ENCODE results near the gene WNT3. TPM values are rescaled to one million over a fixed set of nuclear protein-coding genes. Genes with fewer than 3 reads are reported as not detected.

WNT3 gene
- total and polyA plus RNA-seq, 10 of the 15 experiments (the other 5 are each of a cell fraction or from before 2014, with no cell fraction given) = 0.01 to 0.03 TPM; not detected in 8

DNA sequence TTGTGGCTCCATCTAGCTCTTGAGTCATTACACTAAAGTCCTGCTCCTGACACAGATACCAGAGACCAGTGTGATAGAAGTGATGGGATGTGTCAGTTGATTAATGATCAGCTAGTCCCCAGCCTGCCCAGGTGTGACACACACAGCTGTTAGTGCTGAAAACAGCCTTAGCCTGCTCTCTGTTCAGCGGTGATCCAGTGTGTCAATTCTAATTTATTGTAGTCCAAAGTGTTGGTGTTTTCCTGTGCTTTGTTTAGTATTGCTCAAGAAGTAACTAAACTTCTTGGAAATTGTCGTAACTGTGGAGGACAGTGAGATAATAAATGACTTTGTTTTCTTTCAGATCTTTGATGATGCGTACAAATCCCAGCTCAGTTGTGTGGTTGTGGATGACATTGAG is 92.3 kb downstream of the WNT3 start:
- POLR2A ChIA-PET = no interaction called here
- Histone ChIP-seq H3K9me3 (replicated peaks; ENCODE audit: control insufficient read depth, insufficient read depth, low read length) (no peaks in the 10 kb centered on the region), H3K4me3 (no peak overlapping the region), H3K27ac (ENCODE audit: control insufficient read depth, insufficient read depth) (no peak overlapping the region), H3K79me2 (ENCODE audit: control insufficient read depth, insufficient read depth, low read length) (no peaks in the 10 kb centered on the region), H4K20me1 (ENCODE audit: control insufficient read depth, insufficient read depth) (no peaks in the 10 kb centered on the region), H3K9ac (ENCODE audit: control insufficient read depth, insufficient read depth, low read length) (no peak overlapping the region), H2AFZ (ENCODE audit: control insufficient read depth, low read depth, low read length) (no peak overlapping the region), H3K36me3 (ENCODE audit: control insufficient read depth in 2 of 2, insufficient read depth in 2 of 2, low read length in 1 of 2) (peaks cover 0 to 5% of the 10 kb centered on the region in 2 experiments; a peak in 1 of 4 replicates), H3K27me3 (replicated peaks in 1 of 2; ENCODE audit: control insufficient read depth in 2 of 2, insufficient read depth in 2 of 2, low read length in 1 of 2) (no peaks in the 10 kb centered on the region), H3K4me2 (ENCODE audit: control insufficient read depth, insufficient read depth) (no peak overlapping the region), H3K4me1 (ENCODE audit: control insufficient read depth, insufficient read depth, low read length) (0 out of 2 replicates have a peak, but pooled peaks cover 3% of the 10 kb centered on the region)
- FAIRE-seq = no peak
- no peak for ATAC-seq
- no peak for DNase-seq (ENCODE audit: low read depth, low spot score)
- RAD21 ChIA-PET (ENCODE audit: unreplicated experiment) = no interaction called here
- 91% methylated on average over 3 of the region's 3 CpGs for WGBS (ENCODE audit: insufficient coverage, insufficient replicate concordance, low lambda C conversion rate, missing lambda C conversion rate)
- in situ Hi-C loops (cut with MboI) = loop anchor here (5.0 kb wide), 1 partner anchor 36 kb away; no protein-coding TSS in a partner anchor
- intact Hi-C loops (cut with micrococcal nuclease; ENCODE audit: unreplicated experiment) = no loop called here
- BruUV-seq (replicated peaks) = no TSS peak
- no peak for TF ChIP-seq ZNF217 (IDR thresholded peaks at IDR 0.05)
- TF ChIP-seq SUZ12 (IDR thresholded peaks at IDR 0.05; ENCODE audit: unreplicated experiment) = no peak
- CTCF ChIA-PET = no interaction called here
- SMC1A ChIA-PET (ENCODE audit: uncharacterized antibody, unreplicated experiment) = interaction anchor here (0.7 to 1.0 kb wide), 2 partner anchors 23 to 103 kb away, joined by 3 read pairs; no protein-coding TSS in a partner anchor

DNA sequence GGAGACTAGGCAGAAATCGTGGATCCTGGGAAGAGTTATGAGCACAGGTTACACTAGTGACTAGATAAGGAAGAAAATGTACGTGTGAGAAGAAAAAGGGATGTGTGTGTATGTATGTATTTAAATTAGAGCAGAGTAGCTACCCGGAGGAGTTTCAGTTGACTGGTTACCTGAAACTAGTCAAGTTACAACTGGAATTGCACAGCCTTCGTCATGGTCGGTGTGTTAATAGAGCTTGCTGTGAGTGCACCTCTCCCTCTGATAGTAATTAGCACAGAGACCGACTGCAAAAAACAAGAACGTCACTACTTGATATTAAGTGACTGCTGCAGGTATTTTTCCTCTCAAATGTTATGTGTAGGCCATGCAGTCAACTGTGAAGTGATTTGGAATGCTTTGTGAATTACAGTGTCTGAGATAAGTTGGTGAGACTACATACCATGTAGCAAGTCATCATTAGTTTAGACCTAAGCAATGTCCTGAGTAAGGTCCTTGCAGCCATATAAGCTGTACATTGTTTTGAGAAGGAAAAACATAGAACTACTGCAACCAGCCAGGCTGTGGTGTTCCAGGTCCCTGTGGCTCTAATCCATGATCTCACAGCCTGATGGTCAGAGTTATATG is 95.7 kb downstream of the WNT3 start:
- DNase-seq (ENCODE audit: low read depth, low spot score) = no peak
- H3K27me3 ChIP-seq (replicated peaks in 1 of 2; ENCODE audit: control insufficient read depth in 2 of 2, insufficient read depth in 2 of 2, low read length in 1 of 2) = no peaks in the 10 kb centered on the region
- SMC1A ChIA-PET (ENCODE audit: uncharacterized antibody, unreplicated experiment) = interaction anchor here (0.6 to 1.5 kb wide), 2 partner anchors 10 to 198 kb away, joined by 4 to 5 read pairs; no protein-coding TSS in a partner anchor
- no peaks in the 10 kb centered on the region for H4K20me1 ChIP-seq (ENCODE audit: control insufficient read depth, insufficient read depth)
- no peaks in the 10 kb centered on the region for H3K79me2 ChIP-seq (ENCODE audit: control insufficient read depth, insufficient read depth, low read length)
- H3K4me1 ChIP-seq (ENCODE audit: control insufficient read depth, insufficient read depth, low read length) = 0 out of 2 replicates have a peak, but pooled peaks cover 3% of the 10 kb centered on the region
- H3K27ac ChIP-seq (ENCODE audit: control insufficient read depth, insufficient read depth) = no peak overlapping the region
- no peak for ATAC-seq
- in situ Hi-C loops (cut with MboI) (no loop called here), intact Hi-C loops (cut with micrococcal nuclease; ENCODE audit: unreplicated experiment) (no loop called here)
- no TSS peak for BruUV-seq (replicated peaks)
- no peak overlapping the region for H3K4me3 ChIP-seq
- no peak overlapping the region for H2AFZ ChIP-seq (ENCODE audit: control insufficient read depth, low read depth, low read length)
- H3K9me3 ChIP-seq (replicated peaks; ENCODE audit: control insufficient read depth, insufficient read depth, low read length) = no peaks in the 10 kb centered on the region
- peaks cover 5 to 8% of the 10 kb centered on the region in 2 experiments; a peak in 3 of 4 replicates for H3K36me3 ChIP-seq (ENCODE audit: control insufficient read depth in 2 of 2, insufficient read depth in 2 of 2, low read length in 1 of 2)
- RAD21 ChIA-PET (ENCODE audit: unreplicated experiment) = no interaction called here
- H3K9ac ChIP-seq (ENCODE audit: control insufficient read depth, insufficient read depth, low read length) = no peak overlapping the region
- POLR2A ChIA-PET = interaction anchor here (0.5 kb wide), 1 partner anchor 191 kb away, joined by 3 read pairs; no protein-coding TSS in a partner anchor
- CTCF ChIA-PET = interaction anchor here (0.6 kb wide), 1 partner anchor 139 kb away, joined by 3 read pairs; no protein-coding TSS in a partner anchor
- peak; percentile 13 for FAIRE-seq
- H3K4me2 ChIP-seq (ENCODE audit: control insufficient read depth, insufficient read depth) = no peak overlapping the region
- TF ChIP-seq, protein P1, sequence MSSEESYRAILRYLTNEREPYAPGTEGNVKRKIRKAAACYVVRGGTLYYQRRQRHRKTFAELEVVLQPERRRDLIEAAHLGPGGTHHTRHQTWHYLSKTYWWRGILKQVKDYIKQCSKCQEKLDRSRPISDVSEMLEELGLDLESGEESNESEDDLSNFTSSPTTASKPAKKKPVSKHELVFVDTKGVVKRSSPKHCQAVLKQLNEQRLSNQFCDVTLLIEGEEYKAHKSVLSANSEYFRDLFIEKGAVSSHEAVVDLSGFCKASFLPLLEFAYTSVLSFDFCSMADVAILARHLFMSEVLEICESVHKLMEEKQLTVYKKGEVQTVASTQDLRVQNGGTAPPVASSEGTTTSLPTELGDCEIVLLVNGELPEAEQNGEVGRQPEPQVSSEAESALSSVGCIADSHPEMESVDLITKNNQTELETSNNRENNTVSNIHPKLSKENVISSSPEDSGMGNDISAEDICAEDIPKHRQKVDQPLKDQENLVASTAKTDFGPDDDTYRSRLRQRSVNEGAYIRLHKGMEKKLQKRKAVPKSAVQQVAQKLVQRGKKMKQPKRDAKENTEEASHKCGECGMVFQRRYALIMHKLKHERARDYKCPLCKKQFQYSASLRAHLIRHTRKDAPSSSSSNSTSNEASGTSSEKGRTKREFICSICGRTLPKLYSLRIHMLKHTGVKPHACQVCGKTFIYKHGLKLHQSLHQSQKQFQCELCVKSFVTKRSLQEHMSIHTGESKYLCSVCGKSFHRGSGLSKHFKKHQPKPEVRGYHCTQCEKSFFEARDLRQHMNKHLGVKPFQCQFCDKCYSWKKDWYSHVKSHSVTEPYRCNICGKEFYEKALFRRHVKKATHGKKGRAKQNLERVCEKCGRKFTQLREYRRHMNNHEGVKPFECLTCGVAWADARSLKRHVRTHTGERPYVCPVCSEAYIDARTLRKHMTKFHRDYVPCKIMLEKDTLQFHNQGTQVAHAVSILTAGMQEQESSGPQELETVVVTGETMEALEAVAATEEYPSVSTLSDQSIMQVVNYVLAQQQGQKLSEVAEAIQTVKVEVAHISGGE (CRISPR knock-in tag; IDR thresholded peaks at IDR 0.05) = no peak
- no peak for TF ChIP-seq SUPT20H (IDR thresholded peaks at IDR 0.05; ENCODE audit: borderline replicate concordance, control insufficient read depth, low read depth, low read length)
- TF ChIP-seq, protein P2, sequence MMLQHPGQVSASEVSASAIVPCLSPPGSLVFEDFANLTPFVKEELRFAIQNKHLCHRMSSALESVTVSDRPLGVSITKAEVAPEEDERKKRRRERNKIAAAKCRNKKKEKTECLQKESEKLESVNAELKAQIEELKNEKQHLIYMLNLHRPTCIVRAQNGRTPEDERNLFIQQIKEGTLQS (IDR thresholded peaks at IDR 0.05; ENCODE audit: borderline replicate concordance, extremely low read depth, low read depth, low read length) = no peak
- 65% methylated on average over 7 of the region's 7 CpGs for WGBS (ENCODE audit: insufficient coverage, insufficient replicate concordance, low lambda C conversion rate, missing lambda C conversion rate)

Measured in GM12878 (cell line).